Myocyte (in vitro differentiated cells): ENCODE results near the gene FAM174C. TPM values are rescaled to one million over a fixed set of nuclear protein-coding genes. Genes with fewer than 3 reads are reported as not detected.
A peak's percentile ranks its signal among the peaks of the same experiment; 100 is the strongest.
"Not testable (repeated sequence)": the region's sequence is repeated elsewhere in the genome, so short reads cannot be mapped to it uniquely, and the experiment has no call there.

Experiments used
- DNase-seq: peaks from one replicate; pipeline ENCODE4 v3.0.0-alpha.2; 2012; ENCODE audit warnings: low read depth
- total RNA-seq: library from RNA; depleted of rRNA; stranded (reverse); fragments of >200 nt; gene quantifications from 2 replicates; pipeline ENCODE4 v1.2.3, GENCODE V29; 2014

The FAM174C gene
- total RNA-seq, 1 donor from 2014 or later, result 55.3 TPM

DNA sequence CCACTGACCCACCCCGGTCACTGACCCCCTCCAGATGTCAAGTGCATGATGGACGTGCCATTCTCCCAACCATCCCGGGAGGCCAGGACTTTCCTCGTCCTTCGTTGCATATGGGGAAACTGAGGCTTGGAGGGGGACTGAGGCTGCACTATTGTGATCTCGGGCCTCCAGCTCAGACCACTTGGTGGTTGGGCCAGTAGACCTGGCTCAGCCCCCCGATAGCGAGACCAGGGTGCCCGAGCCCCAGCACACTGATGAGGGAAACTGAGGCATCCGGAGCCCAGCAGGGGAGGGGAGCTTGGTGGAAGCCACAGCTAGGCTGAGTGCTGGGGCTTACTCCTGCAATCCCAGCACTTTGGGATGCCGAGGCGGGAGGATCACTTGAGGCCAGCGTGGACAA lies 20.7 kb downstream of the FAM174C start:
- DNase-seq, result no peak

- DNase-seq, result no peak
These were observed 21.4 kb downstream of the FAM174C start for GRCh38 chr19:1296575-1297271.

DNA sequence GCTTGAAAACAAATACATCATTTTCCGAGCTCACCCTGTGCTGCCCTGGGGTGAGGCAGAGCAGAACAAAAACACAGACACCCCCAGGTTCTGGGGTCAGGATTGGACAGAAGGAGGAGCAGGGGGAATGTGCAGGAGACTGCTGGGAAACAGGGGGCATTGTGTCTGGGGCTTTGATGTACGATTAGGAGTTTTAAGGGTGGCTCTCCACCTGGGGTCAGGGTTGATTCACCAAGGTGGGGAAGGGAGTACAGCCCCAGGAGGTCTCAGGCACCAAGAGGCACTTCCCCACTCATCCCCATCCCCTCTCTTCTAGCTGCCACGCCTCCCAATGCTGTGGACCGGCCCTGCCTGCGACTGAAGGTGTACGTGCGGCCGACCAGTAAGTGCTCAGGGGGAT lies 22.9 kb downstream of the FAM174C start:
- DNase-seq, result no peak

DNA sequence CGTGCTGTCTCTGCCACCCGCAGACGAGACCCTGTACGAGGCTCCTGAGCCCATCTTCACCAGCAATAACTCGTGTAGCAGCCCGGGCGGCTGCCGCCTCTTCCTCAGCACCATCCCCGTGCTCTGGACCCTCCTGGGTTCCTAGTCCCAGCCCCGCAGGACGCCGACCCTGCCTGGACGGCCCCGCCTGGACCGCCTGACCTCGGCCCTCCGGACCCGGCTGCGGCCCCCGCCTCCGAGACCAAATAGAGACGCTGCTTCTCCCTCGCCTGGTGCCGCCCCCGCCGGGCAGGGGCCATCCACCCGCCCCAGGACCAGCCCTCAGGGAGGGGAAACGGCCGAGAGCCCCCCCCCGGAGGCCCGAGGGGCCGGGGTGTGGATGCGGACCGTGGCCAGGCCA lies 24.5 kb downstream of the FAM174C start:
- no peak for DNase-seq

- DNase-seq, result no peak
These were observed 25.6 kb downstream of the FAM174C start for GRCh38 chr19:1300744-1301490.

DNA sequence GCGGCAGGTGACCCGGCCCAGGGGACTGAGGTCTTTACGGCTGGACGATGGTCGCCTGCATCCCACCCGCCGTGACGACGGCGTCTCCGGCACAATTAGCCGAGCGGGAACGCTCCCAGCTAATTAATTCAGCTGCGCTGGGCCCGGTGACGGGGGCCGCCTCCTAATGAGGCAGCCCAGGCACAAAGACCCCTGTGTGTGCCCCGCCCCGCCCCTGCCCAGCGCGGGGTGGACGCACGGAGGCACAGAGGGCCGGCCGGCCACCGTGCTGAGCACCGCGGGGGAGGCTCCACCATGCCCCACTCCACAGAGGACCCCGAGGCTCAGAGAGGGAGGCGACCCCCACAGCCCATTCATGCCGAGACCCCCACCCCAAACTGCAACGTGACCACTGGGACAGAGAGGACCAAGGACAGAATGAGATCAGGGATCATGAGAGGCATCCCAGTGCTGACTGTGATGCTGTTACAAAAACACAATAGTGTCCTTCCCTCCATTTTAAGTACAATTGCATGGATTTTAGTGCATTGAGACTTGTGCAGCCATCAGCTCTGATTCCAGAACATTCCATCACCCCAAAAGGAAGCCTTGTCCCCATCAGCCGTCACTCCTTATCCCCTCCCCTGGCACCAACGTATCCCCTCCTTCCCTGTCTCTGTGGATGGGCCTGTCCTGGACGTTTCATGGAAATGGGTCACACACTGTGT lies 27.4 kb downstream of the FAM174C start:
- no peak for DNase-seq

- no peak for DNase-seq
These were observed 29.0 kb downstream of the FAM174C start for GRCh38 chr19:1304197-1304924.

- DNase-seq, result not testable (repeated sequence)
These were observed 30.0 kb downstream of the FAM174C start for GRCh38 chr19:1305354-1305753.

- DNase-seq, result no peak
These were observed 32.0 kb downstream of the FAM174C start for GRCh38 chr19:1307320-1307719.

GRCh38 chr19:1307755-1308303 lies 32.5 kb downstream of the FAM174C start:
- no peak for DNase-seq

DNA sequence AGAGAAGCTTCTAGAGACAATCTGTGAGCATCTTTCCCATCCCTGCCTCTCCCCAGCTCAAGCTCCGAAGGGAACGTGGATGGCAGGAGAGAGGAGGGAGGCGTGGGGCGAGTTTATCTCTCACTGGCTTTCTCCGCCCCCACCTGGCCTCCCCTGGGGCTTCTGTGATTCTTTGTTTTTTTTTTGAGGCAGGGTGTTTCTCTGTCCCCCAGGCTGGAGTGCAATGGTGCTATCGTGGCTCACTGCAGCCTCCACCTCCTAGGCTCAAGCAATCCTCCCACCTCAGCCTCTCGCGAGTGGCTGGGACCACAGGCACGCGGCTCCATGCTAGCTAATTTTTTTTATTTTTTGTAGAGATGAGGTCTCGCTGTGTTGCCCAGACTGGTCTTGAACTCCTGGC lies 33.4 kb downstream of the FAM174C start:
- DNase-seq, result no peak

DNA sequence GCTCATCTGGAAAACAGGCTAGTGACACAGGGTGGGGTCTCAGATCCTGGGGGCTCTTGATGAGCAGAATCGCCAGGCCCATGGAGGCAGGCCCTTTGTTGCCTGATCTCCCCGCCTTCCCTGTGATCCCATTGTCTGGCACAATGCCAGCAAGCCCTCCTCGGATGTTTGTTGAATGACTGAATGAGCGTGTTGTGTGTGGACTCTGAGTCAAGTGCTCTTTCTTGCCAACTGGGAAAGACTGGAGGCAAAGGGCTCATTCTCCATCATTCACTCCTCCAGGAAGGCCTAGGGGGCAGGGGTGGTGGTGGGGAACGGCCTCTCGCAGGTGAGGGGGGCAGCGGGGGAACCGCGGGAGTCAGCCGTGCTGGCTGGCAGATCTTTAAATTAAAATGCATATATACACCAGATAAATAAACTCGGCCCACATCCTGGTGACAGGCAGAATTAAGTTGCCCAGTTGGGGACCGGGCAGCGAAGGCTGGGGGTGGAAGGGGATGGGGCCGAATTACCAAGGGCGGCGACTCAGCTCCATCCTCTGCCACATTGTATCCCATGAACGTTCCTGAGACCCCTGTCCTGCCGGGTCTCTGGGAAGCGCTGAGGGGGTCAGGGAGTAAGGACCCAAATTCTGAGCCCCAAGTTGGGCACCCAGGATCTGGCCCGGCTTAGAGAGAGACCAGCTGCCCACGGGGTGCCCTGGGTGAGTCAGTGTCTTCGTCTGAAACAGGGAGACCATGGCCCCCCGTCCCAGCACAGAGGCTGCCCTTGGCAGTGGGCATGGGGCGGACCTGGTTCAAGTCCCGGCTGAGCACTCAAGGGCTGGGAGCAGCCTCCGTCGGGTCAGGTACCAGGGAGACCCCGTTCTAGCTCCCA lies 34.9 kb downstream of the FAM174C start:
- no peak for DNase-seq

GRCh38 chr19:1310853-1311180 lies 35.5 kb downstream of the FAM174C start:
- no peak for DNase-seq

DNA sequence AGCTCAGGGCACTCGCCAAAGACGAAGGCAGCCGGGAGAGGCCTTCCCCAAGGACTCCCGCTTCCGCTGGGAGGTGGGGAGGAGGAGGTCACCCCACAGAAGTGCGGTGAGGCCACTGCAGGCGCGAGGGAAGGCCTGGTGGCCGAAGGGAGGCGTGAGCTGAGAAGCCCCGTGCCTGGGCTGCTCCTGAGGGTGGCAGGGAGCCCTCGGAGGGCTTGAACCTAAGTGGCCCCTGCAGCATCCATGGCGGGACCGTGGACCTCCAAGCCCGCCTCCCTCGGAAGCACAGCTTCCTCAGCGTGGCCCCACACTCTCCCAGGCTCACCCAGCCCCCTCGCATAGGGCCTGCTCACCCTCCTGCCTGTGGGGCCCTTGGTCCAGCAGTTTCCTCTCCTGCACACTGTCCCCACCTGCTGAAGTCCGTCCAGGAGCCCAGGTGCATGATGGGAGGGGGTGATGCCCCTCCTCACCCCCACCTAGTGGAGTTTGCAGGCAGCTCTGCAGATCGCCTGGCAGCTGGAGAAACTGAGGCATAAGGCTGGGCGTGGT lies 36.3 kb downstream of the FAM174C start:
- DNase-seq, result no peak

DNA sequence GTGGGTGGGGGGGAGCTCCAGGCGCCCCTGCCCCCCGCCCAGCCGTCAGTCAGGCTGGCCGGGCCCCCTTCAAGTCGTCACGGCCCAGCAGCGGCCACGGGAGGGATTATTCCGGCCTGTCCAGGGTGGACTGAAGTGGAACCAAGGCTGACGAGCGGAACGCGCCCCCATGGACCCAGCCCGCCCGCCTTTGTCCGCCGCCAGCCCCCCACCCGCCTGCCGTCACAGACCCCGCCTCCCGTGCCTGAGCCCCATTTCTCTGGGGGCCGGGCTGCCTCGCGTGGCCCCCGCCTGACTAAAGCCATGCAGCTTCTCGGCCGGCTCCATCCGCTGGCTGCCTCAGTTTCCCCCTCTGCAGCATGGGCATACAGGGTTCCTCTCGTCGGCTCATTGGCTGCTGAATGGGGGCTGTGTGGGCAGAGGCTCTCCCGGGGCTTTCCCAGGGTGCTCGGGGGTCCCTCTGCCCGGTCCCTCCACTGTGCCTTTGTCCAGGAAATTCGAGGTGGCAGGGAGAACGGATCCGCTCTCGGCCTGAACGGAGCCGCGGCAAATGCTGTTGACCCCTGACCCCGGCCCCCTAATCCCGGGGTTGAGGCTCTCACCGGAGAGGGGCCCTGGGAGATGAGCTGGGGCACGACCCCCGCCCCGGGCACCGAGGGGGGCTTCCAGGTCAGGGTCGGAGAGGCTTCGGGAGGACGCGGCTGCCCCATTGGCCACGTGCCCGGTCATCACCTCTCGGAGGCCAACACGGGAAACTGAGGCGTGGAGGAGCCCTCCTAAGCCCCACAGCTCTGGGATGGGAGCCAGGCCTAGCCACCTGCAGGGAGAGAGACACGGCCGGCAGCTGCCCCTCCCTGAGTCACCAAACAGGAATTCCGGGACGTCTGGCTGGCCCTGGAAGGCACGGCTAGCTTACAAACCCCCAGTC lies 37.7 kb downstream of the FAM174C start:
- peak; percentile 80 for DNase-seq

DNA sequence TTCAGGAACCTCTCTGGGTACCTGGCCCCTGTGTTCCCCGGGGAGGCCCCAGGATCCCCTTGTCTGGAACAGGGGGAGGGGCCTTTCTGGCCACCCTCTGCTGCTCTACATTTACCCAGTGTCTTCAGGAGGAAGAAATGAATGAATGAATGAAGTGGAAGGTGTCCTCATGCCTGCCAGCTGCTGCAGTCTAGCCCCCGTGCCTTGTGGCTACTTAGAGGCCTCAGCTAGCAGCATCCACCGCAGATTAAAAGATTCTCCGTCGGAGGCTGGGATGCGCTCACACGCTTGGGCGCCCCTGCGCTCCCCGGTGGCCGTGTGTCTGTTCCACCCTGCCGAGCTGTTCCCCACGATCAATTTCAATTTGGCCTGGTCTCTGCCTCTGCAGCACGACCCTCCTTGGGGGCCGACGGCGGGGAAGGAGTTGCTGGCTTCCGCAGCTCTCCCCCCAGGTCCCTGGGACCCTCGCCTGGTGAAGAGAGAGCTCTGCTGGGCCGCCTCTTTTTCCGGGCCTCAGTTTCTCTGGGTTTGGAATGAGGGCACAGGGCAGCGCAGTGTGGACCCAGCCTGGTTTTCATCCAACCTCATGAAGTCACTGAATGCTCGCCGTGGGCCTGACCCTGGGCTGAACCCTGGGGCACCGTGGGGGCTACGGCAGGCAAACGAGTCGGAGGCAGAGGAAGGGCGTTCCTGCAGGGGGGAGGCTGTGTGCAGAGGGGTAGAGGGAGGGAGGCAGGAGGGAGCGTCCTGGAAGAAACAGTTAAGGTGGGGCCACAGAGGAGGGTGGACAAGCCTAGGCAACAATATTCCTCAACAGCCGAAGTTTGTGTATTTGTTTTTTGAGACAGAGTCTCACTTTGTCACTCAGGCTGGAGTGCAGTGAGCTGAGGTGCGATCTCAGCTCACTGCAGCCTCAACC lies 38.6 kb downstream of the FAM174C start:
- no peak for DNase-seq

- peak; percentile 40 for DNase-seq
These were observed 40.3 kb downstream of the FAM174C start for GRCh38 chr19:1315470-1316166.
